HG02885 (cell line): ENCODE measurements around the gene UGT1A8.

Experiments used
- ATAC-seq: cut with Tn5 transposase; IDR thresholded peaks from one replicate; pipeline ENCODE4 v1.9.1; 2021; ENCODE audit warnings: mild to moderate bottlenecking; ENCODE audit not compliant: unreplicated experiment, poor library complexity

UGT1A8 gene

DNA sequence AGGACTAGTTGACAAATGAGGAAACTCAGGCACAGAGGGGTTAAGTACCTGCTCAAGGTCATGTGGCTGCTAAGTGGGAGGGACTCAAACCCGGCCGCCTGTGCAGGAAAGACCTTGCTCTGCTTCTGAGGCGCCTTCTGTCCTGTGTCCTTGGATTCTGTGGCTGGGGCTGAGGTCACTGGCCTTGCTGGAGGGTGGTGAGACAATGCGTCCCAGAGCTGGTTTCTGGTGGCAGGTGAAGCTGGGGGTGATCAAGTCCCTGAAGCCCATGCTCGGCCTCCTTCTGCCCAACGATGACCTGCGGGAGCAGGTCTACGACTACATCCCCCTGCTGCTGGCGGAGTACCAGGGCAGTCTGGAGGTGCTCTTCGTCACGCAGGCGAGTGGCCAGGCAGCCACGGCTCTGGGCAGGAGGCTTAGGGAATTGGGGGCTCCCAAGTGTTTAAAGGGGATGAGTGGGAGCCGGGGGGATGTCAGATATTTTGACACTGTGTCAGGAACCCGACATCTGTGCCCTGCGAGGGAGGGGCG, 176.8 kb downstream of the UGT1A8 start:
- ATAC-seq = no peak

DNA sequence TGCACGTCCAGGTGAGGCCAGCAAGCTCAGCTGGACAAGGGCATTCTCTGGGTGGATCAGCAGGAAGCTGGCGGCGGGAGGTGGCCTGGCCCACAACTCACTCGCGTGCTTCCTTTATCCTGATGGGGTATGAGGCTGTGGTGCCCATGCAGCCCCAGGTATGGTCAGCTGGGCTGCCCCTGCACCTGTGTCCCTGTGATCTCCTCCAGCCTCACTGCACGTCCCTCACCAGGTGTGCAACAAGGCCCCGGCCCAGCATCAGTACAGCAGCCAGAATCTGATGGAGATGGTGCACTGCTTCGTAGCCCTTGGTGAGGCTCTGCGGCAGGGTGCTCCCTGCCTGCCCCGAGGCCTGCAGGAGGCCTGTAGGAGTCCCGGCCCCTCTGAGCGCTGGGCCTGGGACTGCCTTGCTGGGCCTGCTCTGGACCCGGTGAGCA, 178.3 kb downstream of the UGT1A8 start:
- ATAC-seq = no peak

DNA sequence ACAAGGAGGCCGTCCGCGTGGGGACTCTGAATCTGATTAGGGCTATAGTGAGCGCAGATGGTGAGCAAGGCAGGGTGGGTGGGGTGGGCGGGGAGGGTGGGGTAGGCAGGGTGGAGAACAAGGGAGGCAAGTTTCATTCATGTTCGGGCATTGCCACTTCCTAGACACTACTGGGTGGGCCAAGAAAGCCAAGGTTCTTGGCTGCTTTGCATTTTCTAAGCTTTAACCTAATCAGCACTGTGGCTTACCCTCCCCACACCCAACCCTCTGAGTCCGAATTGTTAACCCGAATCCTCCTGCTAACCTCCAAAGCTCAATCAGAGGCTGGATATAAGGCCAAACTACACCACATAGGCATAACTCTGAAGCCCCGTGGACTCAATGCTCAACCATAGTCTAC, 178.8 kb downstream of the UGT1A8 start:
- no peak for ATAC-seq

DNA sequence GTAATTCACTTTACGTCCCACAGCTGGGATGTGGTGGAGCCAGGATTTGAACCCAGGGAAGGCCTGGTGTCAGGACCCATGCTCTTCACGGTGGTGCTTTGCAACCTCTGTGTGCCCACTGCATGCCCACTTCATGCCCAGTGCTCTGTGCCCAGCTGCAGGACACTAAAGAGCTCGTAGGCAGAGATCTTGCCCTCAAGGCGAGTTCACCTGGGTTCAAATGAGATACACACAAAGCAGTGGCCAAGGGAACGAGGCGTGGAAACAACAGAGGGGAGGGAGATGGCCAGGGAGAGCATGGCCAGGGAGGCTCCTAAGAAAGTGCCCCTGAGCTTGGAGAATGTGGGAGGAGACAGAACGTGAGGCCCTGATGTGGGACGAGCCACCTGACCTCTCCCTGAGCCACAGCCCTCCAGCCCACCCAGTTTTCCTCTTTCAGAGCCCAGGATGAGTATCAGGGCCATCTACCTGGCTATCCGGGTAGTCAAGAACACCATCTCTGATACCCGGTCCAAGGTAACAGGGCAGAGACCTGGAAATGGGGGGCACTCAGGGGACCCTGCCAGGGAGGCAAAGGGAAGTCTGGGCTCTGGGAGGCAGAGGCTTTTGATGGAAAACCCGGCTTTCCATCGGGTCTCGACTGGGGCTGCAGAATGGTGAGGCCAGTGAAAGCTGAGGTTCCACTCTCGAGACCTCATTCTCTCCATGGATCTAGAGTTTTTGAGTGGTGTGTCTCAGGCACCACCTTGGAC, 181.1 kb downstream of the UGT1A8 start:
- no peak for ATAC-seq

DNA sequence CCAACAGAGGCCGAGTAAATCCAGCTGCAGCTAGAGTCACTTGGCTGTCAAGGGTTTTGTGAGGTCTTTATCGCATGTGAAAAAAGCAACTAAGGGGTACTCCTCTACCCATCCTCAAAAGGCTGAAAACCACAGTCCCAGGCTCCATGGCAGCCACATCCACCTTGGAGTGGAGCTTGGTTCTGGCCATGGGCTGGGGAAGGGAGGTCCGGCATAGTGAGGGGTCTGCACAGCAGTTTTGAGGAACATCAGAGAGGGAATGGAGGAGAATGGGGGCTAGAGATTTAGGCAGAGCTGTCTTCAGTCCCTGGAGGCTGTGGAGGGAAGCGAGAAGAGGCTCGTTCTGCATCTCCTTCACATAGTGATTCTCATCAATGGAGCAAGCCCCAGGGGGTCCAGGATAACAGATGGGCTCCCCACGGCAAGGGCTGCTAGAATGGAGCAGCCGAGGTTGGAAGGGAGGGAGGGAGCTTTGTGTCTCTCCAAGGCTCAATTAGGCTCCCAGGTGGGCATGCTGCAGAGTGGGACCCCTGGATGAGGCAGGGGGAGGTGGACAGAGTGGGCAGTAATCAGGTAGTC, 181.7 kb downstream of the UGT1A8 start:
- no peak for ATAC-seq

DNA sequence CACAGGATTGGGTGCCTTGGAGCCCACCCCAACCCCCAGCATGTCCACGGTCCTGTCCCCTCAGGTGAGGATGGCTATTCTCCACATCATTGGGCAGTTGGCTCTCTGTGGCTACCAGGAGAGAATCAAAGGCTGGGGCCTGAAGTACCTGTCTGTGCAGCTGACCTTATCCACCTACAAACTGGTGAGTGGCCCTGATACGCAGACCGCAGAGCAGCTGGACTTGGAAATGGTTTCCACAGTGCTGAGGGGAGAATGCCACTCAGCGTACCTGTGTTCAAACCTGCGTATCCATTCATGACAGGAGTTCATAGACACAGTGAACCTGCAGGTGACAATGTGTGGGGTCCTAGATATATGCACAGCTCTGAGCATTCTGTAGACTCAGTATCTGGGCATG, 182.3 kb downstream of the UGT1A8 start:
- ATAC-seq = no peak

DNA sequence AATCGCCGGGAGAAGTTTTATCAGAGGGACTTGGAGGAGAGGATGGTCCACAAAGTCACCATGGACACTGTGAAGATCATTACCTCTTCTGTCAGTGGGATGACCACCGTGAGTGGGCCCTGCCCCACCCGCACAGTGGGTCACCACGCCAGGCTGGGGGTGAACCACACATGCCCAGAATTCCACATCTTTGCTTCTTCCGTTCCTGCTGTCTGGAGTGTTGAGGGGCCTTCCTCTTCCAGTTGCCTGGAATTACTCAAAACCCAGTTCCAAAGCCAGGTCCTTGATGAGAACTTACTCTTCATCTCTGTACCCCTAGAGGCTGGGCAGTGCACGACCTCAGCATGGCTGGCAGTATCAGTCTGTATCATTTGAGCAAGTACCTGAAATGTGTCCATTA, 182.8 kb downstream of the UGT1A8 start:
- ATAC-seq = no peak

DNA sequence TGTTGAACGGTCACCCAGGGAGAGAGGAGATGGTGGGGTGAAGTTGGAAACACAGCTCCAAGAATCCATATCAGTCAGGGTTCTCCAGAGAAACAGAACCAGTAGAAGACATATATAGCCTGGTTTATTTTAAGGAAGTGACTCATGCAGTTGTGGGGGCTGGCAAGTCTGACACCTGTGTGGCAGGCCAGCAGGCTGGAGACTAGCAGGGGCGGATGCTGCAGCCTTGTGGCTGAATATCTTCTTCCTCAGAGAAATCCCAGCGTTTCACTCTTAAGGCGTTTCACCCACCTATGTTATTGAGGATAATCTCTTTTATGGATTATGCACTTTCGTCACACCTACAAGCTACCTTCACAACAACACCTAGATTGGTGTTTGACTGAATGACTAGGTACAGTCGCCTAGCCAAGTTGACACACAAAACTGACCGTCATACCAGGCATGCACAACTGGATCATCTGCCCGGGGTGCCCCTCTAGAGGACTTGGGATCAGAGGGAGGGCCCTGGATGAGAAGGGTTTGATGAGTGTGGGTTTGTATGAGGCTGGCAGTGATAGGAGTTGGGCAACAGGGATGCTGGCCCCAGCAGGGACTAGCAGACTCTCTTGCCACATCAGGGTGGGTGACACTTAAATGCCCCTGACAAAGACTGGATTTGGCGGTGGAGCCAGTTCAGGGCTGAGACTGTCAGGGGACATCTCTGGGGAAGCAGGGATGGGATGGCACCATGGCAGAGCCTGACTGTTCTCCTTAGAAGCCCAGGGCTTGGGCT, 184.1 kb downstream of the UGT1A8 start:
- ATAC-seq = no peak

DNA sequence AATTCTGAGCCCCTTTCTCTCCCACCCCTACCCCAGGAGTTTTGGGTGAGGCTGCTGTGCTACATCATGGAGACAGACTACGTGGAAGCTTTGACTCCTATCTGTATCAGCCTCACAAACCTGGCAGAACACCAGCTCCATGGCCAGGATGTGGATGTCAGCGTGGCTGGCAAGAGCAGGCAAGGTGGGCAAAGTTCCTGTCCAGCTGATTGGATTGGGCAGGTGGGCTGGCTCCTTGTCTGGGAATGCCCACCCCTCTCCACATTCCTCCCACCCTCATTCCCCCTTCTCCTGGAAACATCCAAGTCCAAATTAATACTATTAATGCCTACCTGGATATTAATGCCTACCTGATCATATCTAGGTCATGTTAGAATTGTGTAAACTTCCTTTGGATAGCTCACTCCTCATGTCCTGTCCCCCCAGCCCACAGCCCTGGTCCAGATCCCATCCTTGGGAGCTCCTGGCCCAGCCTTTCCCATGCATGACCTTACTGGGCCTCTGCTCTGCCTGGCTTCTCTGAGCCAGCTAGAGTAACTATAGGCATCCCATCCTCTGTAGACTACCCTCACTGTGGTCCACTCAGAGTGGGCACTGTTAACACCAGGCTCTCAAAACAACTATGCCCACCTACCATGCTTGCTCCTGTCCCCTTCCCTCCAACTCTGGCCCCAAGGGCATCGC, 184.8 kb downstream of the UGT1A8 start:
- ATAC-seq = no peak

DNA sequence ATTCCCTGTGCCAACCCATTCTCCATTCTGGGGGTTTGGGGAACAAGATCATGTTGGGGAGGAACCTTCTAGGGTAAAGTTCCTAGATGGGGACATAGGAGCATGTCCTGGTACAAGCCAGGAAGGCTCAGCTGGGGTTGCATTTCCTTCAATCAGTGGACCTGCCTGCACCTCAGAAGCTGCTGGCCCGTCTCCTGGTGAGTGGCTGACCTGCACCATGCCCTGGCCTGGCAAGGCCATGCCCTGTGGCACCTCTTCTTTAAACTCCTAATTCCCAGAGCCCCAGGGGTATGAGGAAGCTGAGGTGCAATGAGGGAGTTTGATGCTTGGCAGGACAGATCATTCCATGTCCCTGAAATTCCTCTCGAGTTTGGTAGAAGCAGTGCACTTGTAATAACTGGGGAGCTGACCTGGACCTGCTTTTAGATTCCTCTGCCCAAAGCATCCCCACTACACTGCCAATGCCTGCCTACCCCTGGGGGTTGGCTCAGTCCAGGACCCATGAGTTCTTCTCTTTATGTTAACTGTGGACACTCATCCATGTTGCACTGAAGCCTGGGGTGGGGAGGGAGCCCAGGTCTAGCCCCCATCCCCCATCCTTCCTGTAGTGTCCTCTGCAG, 186.0 kb downstream of the UGT1A8 start:
- ATAC-seq = no peak

DNA sequence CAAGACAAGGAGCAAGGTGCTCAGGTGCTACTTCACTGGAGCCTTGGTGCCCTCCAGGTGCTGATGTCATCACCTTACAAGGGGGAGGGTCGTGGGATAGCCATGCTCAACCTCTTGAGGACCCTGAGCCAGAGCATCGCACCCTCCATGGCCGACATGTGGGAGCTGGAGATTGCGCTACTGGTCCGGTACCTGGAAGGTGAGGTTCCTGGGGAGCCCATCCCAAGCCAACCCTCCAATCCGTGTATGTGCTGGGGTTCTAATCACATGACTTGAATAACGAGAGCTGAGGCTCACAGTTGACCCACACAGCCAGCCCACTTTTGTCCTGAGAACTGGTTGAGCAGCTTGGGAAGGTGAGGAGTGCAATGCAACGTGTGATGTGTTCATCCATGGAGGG, 186.6 kb downstream of the UGT1A8 start:
- no peak for ATAC-seq

DNA sequence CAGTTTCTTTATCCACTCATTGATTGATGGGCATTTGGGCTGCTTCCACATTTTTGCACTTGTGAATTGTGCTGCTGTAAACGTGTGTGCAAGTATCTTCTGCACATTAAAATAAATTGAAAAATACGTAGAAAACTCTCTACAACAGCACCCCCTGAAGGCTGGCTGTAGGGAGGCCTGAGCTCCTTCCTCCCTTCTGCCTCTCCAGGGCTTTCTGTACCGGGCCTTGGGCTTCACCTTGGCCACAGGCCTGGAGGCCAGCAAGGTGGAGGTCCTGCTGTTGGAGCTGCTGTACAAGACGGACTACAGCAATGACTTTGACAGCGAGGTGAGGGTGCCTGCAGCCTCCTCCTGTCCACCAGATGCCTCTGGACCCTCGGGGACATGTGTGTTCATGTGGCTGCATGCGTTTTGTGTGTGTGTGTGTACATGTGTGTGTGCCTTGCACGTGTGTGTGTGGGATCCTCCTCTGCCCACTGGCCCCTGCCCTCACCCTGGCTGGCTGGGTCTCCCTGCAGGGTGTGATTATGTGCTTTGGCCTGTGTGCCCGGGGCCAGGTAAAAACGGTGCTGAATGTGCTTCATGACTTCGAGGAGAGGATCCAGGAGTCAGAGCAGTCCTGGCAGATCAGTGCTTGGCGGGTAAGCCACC, 189.9 kb downstream of the UGT1A8 start:
- no peak for ATAC-seq

DNA sequence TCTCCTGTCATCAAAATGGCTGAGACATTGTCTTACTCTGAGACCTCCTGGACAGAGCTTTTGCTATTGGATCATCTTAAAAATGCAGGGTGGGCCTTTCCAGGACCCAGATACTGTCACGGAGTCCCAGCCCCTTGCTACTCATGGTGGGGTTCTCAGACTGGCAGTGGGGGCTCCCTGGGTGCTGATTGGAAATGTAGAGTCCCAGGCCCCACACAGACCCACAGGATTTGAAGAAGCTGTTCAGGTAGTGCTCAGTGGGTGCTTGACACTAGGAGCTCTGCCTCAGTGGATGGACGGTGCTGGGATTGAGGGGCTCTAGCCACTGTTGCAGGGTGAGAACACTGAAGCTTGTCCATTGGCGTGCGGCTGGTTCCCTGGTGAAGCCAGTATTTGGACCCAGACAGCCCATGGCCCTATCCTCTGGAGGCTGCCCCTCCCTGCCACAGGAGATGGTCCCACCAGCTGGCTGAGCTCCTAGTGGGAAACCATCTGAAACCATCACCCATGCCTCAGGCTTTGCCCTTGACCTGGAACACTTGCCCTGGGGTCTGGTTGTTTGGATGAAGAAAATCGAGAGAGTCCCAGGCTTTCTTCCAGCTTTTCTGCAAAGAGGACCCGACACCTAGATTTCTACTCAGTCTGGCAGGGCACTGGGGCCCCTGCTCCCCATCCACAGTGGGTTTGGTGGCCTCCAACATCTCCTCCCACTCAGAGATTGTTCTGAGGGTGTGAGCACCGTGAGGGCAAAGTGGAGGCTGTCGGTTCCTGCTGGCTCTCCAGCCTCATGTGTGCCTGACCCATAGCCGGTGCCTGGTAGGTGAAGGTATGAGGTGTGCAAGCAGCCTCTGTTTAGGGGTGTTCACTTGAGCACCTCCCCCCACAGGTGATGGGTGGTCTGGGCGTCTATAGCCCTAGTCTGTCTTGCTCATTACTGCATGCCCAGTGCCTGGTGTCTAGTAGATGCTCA, 190.8 kb downstream of the UGT1A8 start:
- ATAC-seq = no peak

DNA sequence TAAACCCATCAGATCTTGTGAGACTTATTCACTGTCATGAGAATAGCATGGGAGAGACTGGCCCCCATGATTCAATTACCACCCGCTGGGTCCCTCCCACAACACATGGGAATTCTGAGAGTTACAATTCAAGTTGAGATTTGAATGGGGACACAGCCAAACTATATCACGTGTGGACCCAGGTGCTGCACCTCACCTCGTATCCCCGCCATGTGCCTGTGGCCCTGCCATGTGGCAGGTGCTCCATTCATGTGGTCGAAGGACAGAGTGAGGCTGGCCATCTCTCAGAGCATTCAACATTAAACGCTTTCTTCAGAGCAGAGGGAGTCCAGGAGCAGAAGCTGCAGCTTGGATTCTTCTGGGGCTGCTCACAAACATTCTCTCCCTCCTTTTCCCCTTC, 193.0 kb downstream of the UGT1A8 start:
- ATAC-seq = no peak

DNA sequence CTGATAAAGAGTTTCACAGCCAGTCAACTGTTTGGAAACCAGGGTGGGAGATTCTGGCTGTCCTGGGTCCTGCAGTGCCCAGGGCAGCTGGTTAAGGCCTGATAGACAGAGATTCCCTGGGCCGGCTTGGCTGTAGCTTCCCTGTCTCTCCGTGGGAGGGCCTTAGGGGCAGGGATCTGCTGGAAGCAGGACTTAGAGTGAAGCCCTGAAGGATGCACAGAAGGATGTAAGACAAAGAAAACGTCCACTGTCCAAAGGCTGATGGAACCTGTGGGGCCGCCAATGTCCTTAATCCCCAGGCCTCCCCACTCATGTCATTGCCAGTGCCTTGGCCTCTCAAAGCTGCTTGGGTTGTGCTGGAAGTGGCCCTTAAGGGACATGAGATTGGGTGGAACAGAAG, 193.7 kb downstream of the UGT1A8 start:
- no peak for ATAC-seq

DNA sequence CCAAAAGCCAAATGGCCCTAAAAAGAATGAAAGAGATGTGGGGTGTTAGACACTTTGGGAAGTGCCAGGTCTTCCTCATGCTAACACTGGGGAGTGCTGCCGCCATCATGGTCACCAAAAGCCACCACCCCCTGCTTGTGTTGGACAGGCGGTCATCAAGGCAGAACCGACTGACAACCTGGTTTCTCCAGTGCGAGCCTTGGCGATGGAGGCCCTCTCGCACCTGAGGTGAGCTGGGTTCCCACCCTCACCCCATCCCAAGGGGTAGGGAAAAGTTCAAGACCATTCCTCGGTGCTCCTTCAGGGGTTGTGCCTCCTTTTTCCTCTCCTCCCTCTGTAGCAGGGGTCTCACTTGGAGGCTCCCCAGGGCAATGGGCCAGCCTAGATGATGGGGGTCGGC, 194.3 kb downstream of the UGT1A8 start:
- ATAC-seq = no peak

DNA sequence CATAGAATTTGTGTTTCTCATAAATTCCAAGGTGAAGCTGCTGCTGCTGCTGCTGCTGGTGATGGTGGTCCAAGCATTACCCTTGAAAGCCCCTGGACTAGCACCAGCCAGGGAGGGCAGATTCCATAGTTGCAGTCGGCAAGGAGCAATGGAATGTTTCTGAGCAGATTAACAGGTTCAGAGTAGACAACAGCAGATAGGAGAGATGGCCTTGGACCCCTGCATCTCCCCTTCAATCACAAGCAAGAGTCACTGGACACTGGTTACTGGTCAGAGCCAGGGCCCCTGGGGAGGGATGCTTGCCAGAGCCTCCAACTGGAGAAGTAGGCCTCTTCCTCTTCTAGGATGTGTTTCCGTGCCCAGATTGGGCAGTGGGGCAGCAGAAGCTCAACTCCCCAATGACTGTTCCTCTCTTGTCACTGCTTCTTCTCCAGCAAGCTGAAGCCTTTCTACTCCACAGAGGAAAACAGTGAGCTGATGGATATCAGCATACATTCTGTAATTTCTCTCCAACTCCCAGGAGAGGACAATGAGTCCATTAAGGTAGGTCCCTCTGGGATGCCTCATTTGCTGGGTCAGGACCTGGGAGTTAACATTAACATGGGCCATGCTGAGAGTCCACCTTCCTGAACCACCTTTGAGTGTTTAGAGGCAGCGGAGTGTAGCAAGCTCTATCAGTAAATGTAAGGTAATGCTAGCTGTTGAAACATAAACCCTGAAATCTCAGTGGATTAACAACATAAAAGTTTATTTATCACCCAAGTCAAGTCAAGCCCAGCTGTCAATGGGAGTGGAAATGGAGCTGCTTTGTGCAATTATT, 196.0 kb downstream of the UGT1A8 start:
- ATAC-seq = no peak
